GM12878 (cell line): ENCODE results near the gene MOGAT1. TPM values are rescaled to one million over a fixed set of nuclear protein-coding genes. Genes with fewer than 3 reads are reported as not detected.

Experiments used
- ATAC-seq: fragments of 200-7000 bp; cut with Tn5 transposase; 3 replicates; pipeline ENCODE4 v1.9.1; 2020; ENCODE audit warnings: mild to moderate bottlenecking, moderate library complexity
- BruUV-seq: library from RNA; stranded (reverse); fragments of 400-500 nt; replicated peaks from 2 replicates; lab custom pipeline; 2021; lab: Mats Ljungman, UMichigan
- CTCF ChIA-PET: fragments of 300-600 bp; sonication (Branson Sonifier 250); formaldehyde crosslinking; extraction: SDS; loops from one replicate; lab custom pipeline; 2021; ENCODE audit warnings: inconsistent platforms; lab: Yijun Ruan, JAX
- POLR2A ChIA-PET: fragments of 350-600 bp; formaldehyde crosslinking; extraction: SDS; loops from one replicate; lab custom pipeline; 2021; ENCODE audit warnings: inconsistent platforms; lab: Charles Lee
- RAD21 ChIA-PET: fragments of 300-600 bp; sonication (Branson Sonifier 250); formaldehyde crosslinking; loops from one replicate; lab custom pipeline; 2023; ENCODE audit warnings: antibody characterized with exemption; ENCODE audit not compliant: unreplicated experiment; lab: Charles Lee
- SMC1A ChIA-PET: fragments of 300-600 bp; sonication (Branson Sonifier 250); formaldehyde crosslinking; loops from one replicate; lab custom pipeline; 2023; ENCODE audit not compliant: unreplicated experiment, uncharacterized antibody; lab: Charles Lee
- DNase-seq: peaks from one replicate; pipeline ENCODE4 v3.0.0-alpha.2; 2011; ENCODE audit warnings: low read depth, low spot score
- FAIRE-seq: peaks from 3 replicates; lab custom pipeline; 2011; peaks lifted over from hg19 to GRCh38; lab: Jason Lieb, UNC
- H2AFZ ChIP-seq: 2 replicates; pipeline ENCODE4 v1.6.0; 2011; ENCODE audit warnings: low read depth, low read length, control low read depth; ENCODE audit not compliant: control insufficient read depth
- H3K27ac ChIP-seq: 2 replicates; pipeline ENCODE4 v1.5.1; 2011; ENCODE audit warnings: control low read depth; ENCODE audit not compliant: control insufficient read depth, insufficient read depth
- H3K27me3 ChIP-seq, 2 experiments: replicated peaks in 1 of 2; 2 replicates each; pipeline versions ENCODE4 v1.6.0 to v1.6.1; 2011; ENCODE audit warnings: low read length in 1 of 2; ENCODE audit not compliant: control insufficient read depth in 2 of 2, insufficient read depth in 2 of 2
- H3K36me3 ChIP-seq, 2 experiments: 2 replicates each; pipeline ENCODE4 v1.5.1; 2011; ENCODE audit warnings: low read length in 1 of 2; ENCODE audit not compliant: control insufficient read depth in 2 of 2, insufficient read depth in 2 of 2
- H3K4me1 ChIP-seq: 2 replicates; pipeline ENCODE4 v1.6.1; 2011; ENCODE audit warnings: mild to moderate bottlenecking, low read length, moderate library complexity, mixed read lengths; ENCODE audit not compliant: control insufficient read depth, insufficient read depth
- H3K4me2 ChIP-seq: 2 replicates; pipeline ENCODE4 v1.6.0; 2011; ENCODE audit warnings: control low read depth; ENCODE audit not compliant: control insufficient read depth, insufficient read depth
- H3K4me3 ChIP-seq: fragments of 200-600 bp; sonication (generic); 2 replicates; pipeline ENCODE4 v1.5.1; 2016
- H3K79me2 ChIP-seq: 2 replicates; pipeline ENCODE4 v1.6.0; 2011; ENCODE audit warnings: low read length; ENCODE audit not compliant: control insufficient read depth, insufficient read depth
- H3K9ac ChIP-seq: 2 replicates; pipeline ENCODE4 v1.8.0; 2011; ENCODE audit warnings: low read length, control low read depth, mixed read lengths; ENCODE audit not compliant: control insufficient read depth, insufficient read depth
- H3K9me3 ChIP-seq: replicated peaks from 3 replicates; pipeline ENCODE4 v1.5.1; 2011; ENCODE audit warnings: mild to moderate bottlenecking, low read length; ENCODE audit not compliant: control insufficient read depth, insufficient read depth
- H4K20me1 ChIP-seq: 2 replicates; pipeline ENCODE4 v1.6.0; 2011; ENCODE audit not compliant: control insufficient read depth, insufficient read depth
- BCL11A ChIP-seq: IDR thresholded peaks from 2 replicates; pipeline ENCODE4 v1.6.1; 2011; ENCODE audit warnings: low read depth, low read length
- HCFC1 ChIP-seq: fragments of 150-350 bp; IDR thresholded peaks from 2 replicates; pipeline ENCODE4 v1.6.1; 2014; ENCODE audit warnings: low read length
- NFYB ChIP-seq: IDR thresholded peaks from 2 replicates; pipeline ENCODE4 v1.6.1; 2011; ENCODE audit warnings: low read depth, mild to moderate bottlenecking, low read length, improper control_type of control experiment, moderate library complexity; ENCODE audit not compliant: insufficient read depth
- POU2F2 ChIP-seq: IDR thresholded peaks from 3 replicates; pipeline ENCODE4 v1.6.1; 2011; ENCODE audit warnings: low read depth, mild to moderate bottlenecking, low read length, borderline replicate concordance
- SUZ12 ChIP-seq: fragments of 200-600 bp; sonication (generic); IDR thresholded peaks from one replicate; pipeline ENCODE4 v1.6.1; 2018; ENCODE audit warnings: antibody characterized with exemption, mild to moderate bottlenecking; ENCODE audit not compliant: unreplicated experiment
- WGBS: methylation state at CpG from one replicate; pipeline ENCODE4 v1.1.6; 2016; ENCODE audit warnings: low lambda C conversion rate; ENCODE audit not compliant: insufficient replicate concordance, insufficient coverage; ENCODE audit errors: missing lambda C conversion rate; 5-methylcytosine and 5-hydroxymethylcytosine counted together
- in situ Hi-C: fragments of 300-500 bp; cut with MboI; formaldehyde crosslinking; loops from 9 replicates; pipeline ENCODE4 v1.14.3; 2018; ENCODE audit warnings: mixed read lengths
- intact Hi-C: fragments of 100-400 bp; cut with micrococcal nuclease; formaldehyde crosslinking; loops from one replicate; pipeline ENCODE4 v1.14.2; 2022; ENCODE audit not compliant: unreplicated experiment
- polyA plus RNA-seq, 11 experiments: library from polyadenylated mRNA; depleted of rRNA in 4 of 11; unstranded in 6 of 11; stranded (reverse) in 5 of 11; fragments of >200 nt; fragmentation: Nextera tagmentation in 4 of 11; fragmentation: Illumina TruSeq in 1 of 11; extraction: Ambion mirVana in 4 of 11; extraction: Trizol in 1 of 11; gene quantifications; 1 replicate in 1 of 11; 2 replicates in 10 of 11; pipeline versions ENCODE4 v1.2.1 to v1.2.3, GENCODE V29; 2011 to 2016; ENCODE audit warnings: inconsistent platforms in 2 of 11, missing spikeins in 2 of 11, low read depth in 1 of 11
- total RNA-seq, 4 experiments: library from RNA; depleted of rRNA in 3 of 4; stranded (reverse); fragments of >200 nt in 3 of 4; fragmentation: Illumina TruSeq in 1 of 4; extraction: Trizol in 1 of 4; gene quantifications; 2 replicates each; pipeline versions ENCODE4 v1.2.1 to v1.2.3, GENCODE V29; 2013 to 2021
- TF ChIP-seq, protein P1 (sequence below): IDR thresholded peaks from 2 replicates; pipeline ENCODE4 v1.6.1; 2012; ENCODE audit warnings: low read depth, low read length, improper control_type of control experiment

The MOGAT1 gene
- total and polyA plus RNA-seq, 10 of the 15 experiments (the other 5 are each of a cell fraction or from before 2014, with no cell fraction given), result not detected

DNA sequence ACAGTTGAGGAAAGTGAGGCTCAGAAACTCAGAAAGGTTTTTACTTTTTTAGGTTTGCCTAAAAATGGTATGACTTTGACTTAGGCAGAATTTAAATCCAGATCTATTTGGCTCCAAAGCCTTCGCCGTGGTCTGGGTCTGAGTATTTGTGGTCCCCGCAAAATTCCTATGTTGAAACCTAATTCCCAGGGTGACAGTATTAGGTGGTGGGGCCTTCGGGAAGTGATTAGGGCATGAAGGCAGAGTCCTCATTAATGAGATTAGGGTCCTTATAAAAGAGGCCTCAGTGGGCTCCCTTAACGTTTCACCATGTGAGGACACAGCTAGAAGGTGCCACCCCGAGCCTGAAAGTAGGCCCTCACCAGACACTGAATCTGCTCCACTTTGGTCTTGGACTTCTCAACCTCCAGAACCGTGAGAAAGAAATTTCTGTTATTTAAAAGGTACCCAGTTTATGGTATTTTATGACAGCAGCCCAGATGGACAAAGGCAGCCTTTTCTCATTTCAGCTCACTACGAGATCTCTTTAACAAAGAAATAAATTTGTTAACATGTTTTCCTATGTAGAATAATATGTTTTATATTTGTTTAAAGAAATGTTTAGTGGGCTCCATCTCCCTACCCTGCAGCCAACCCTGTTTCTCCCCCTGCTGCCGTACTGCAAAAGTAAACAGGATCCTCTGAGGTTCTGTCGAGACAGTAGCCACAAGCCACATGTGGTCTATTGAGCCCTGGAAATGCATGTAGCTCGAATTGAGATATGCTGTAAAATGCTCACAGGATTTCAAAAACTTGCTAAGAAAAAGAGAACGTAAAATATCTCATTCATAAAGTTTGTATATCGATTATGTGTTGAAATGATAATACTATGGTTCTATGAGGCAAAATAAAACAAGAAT, 80.6 kb downstream of the MOGAT1 start:
- Histone ChIP-seq H3K4me2 (no peak overlapping the region), H3K9me3 (no peaks in the 10 kb centered on the region), H3K36me3 (no peaks in the 10 kb centered on the region), H3K9ac (no peak overlapping the region), H3K79me2 (no peaks in the 10 kb centered on the region), H2AFZ (no peak overlapping the region), H4K20me1 (no peaks in the 10 kb centered on the region), H3K27me3 (no peaks in the 10 kb centered on the region), H3K27ac (no peak overlapping the region), H3K4me1 (peaks cover 4% of the 10 kb centered on the region; the same call in 1 of the 2 replicates), H3K4me3 (no peak overlapping the region)
- WGBS, result 64% methylated on average over 13 of the region's 13 CpGs
- SMC1A ChIA-PET, result interaction anchor here (1.3 kb wide), 1 partner anchor 45 kb away, joined by 4 read pairs; no protein-coding TSS in a partner anchor
- BruUV-seq, result no TSS peak
- POLR2A ChIA-PET, result interaction anchor here (1.1 kb wide), 1 partner anchor 18 kb away, joined by 3 read pairs; no protein-coding TSS in a partner anchor
- RAD21 ChIA-PET, result no interaction called here
- TF ChIP-seq, protein P1, sequence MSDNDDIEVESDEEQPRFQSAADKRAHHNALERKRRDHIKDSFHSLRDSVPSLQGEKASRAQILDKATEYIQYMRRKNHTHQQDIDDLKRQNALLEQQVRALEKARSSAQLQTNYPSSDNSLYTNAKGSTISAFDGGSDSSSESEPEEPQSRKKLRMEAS, result no peak
- TF ChIP-seq NFYB, result no peak
- no peak for TF ChIP-seq SUZ12
- no peak for TF ChIP-seq HCFC1
- no peak for TF ChIP-seq POU2F2
- no peak for TF ChIP-seq BCL11A
- CTCF ChIA-PET, result interaction anchor here (0.8 to 1.1 kb wide), 5 partner anchors 12 to 62 kb away, joined by 3 to 4 read pairs (median 3); no protein-coding TSS in a partner anchor
- in situ Hi-C loops (no loop called here), intact Hi-C loops (no loop called here)
- DNase-seq, result no peak
- no peak for ATAC-seq
- no peak for FAIRE-seq
